ENCODE data around the gene CFAP54. TPM values are rescaled to one million over a fixed set of nuclear protein-coding genes. Genes with fewer than 3 reads are reported as not detected.

Gene CFAP54
- polyA plus RNA-seq, 3 donors = not detected

GRCh38 chr12:96578526-96579125 is 89.2 kb downstream of the CFAP54 start:
- DNase-seq = peak in 2 of 3 donors; percentile 5 to 9
- H3K9me3 Mint-ChIP-seq = no peaks in the 10 kb centered on the region

GRCh38 chr12:96585977-96586376 is 96.6 kb downstream of the CFAP54 start:
- Histone ChIP-seq H3K27me3 (ENCODE audit: control insufficient read depth in 2 of 2, insufficient read depth in 2 of 2, low read length in 2 of 2) (peaks cover 0 to 4% of the 10 kb centered on the region in 2 donors), H4K20me1 (ENCODE audit: insufficient read depth, low read length) (no peaks in the 10 kb centered on the region), H3K4me3 (replicated peaks in 1 of 3; ENCODE audit: low read depth in 2 of 3, low read length in 3 of 3) (no peak overlapping the region), H3K79me2 (ENCODE audit: insufficient read depth, low read length) (no peaks in the 10 kb centered on the region), H3K36me3 (replicated peaks in 1 of 2; ENCODE audit: control insufficient read depth in 1 of 2, insufficient read depth in 2 of 2, low read length in 2 of 2) (no peaks in the 10 kb centered on the region), H3K4me1 (ENCODE audit: control insufficient read depth in 1 of 2, insufficient read depth in 2 of 2, low read length in 2 of 2) (no peaks in the 10 kb centered on the region), H3K9ac (ENCODE audit: insufficient read depth, low read length, poor library complexity, severe bottlenecking) (no peak overlapping the region), H3K4me2 (replicated peaks; ENCODE audit: extremely low read depth, low read length, poor library complexity, severe bottlenecking) (no peak overlapping the region), H2AFZ (ENCODE audit: insufficient read depth, low read depth, low read length, poor library complexity, severe bottlenecking) (no peak overlapping the region), H3K9me3 (replicated peaks in 1 of 2; ENCODE audit: control insufficient read depth in 1 of 2, insufficient read depth in 1 of 2, low read length in 2 of 2) (no peaks in the 10 kb centered on the region), H3K27ac (ENCODE audit: low read depth in 1 of 2, low read length in 2 of 2) (no peak overlapping the region)
- Mint-ChIP-seq H3K4me1 (no peaks in the 10 kb centered on the region), H3K27ac (no peak overlapping the region), H3K9me3 (no peaks in the 10 kb centered on the region), H3K36me3 (no peaks in the 10 kb centered on the region), H3K4me3 (no peak overlapping the region), H3K27me3 (ENCODE audit: low read depth in 3 of 3) (peaks cover 3 to 6% (median 5%) of the 10 kb centered on the region in 3 donors)
- no peak for DNase-seq
- WGBS (ENCODE audit: insufficient coverage) = no CpG with 5 or more reads among the region's 1 CpG
- no peak for TF ChIP-seq CTCF (IDR thresholded peaks at IDR 0.05)
- intact Hi-C loops (cut with micrococcal nuclease) = no loop called here

More at GRCh38 chr12:96578526-96579125, 89.2 kb downstream of the CFAP54 start:
- H3K4me3 Mint-ChIP-seq = no peak overlapping the region
- H3K36me3 Mint-ChIP-seq = no peaks in the 10 kb centered on the region
- H3K79me2 ChIP-seq (ENCODE audit: insufficient read depth, low read length) = no peaks in the 10 kb centered on the region
- H3K27me3 Mint-ChIP-seq (ENCODE audit: low read depth in 3 of 3) = peaks cover 0 to 1% (median 1%) of the 10 kb centered on the region in 3 donors
- H3K4me3 ChIP-seq (replicated peaks in 1 of 3; ENCODE audit: low read depth in 2 of 3, low read length in 3 of 3) = no peak overlapping the region
- no peak overlapping the region for H2AFZ ChIP-seq (ENCODE audit: insufficient read depth, low read depth, low read length, poor library complexity, severe bottlenecking)
- H4K20me1 ChIP-seq (ENCODE audit: insufficient read depth, low read length) = no peaks in the 10 kb centered on the region
- no peak overlapping the region for H3K4me2 ChIP-seq (replicated peaks; ENCODE audit: extremely low read depth, low read length, poor library complexity, severe bottlenecking)
- no peaks in the 10 kb centered on the region for H3K4me1 ChIP-seq (ENCODE audit: control insufficient read depth in 1 of 2, insufficient read depth in 2 of 2, low read length in 2 of 2)
- no peak overlapping the region for H3K9ac ChIP-seq (ENCODE audit: insufficient read depth, low read length, poor library complexity, severe bottlenecking)
- H3K27ac ChIP-seq (ENCODE audit: low read depth in 1 of 2, low read length in 2 of 2) = no peak overlapping the region
- H3K9me3 ChIP-seq (replicated peaks in 1 of 2; ENCODE audit: control insufficient read depth in 1 of 2, insufficient read depth in 1 of 2, low read length in 2 of 2) = no peaks in the 10 kb centered on the region
- no peaks in the 10 kb centered on the region for H3K36me3 ChIP-seq (replicated peaks in 1 of 2; ENCODE audit: control insufficient read depth in 1 of 2, insufficient read depth in 2 of 2, low read length in 2 of 2)
- no peak overlapping the region for H3K27ac Mint-ChIP-seq
- no CpG with 5 or more reads among the region's 3 CpGs for WGBS (ENCODE audit: insufficient coverage)
- H3K4me1 Mint-ChIP-seq = no peaks in the 10 kb centered on the region
- intact Hi-C loops (cut with micrococcal nuclease) = no loop called here
- H3K27me3 ChIP-seq (ENCODE audit: control insufficient read depth in 2 of 2, insufficient read depth in 2 of 2, low read length in 2 of 2) = no peaks in the 10 kb centered on the region
- TF ChIP-seq CTCF (IDR thresholded peaks at IDR 0.05) = peak; percentile 40

Measured in CD14-positive monocyte (primary cell).